G401 (cell line): ENCODE measurements around the gene ROBO1. TPM values are rescaled to one million over a fixed set of nuclear protein-coding genes. Genes with fewer than 3 reads are reported as not detected.
A peak's percentile ranks its signal among the peaks of the same experiment; 100 is the strongest.

ENCODE experiments used
- DNase-seq: peaks from one replicate; pipeline ENCODE4 v3.0.0-alpha.2; 2015; ENCODE audit warnings: low spot score
- in situ Hi-C: cut with HindIII; loops from 2 replicates; pipeline ENCODE4 v1.10.0; 2016; ENCODE audit warnings: low sequenced_read_pairs, mixed read lengths
- total RNA-seq: library from RNA; depleted of rRNA; stranded (reverse); fragments of >200 nt; shearing (Covaris generic); gene quantifications from 2 replicates; pipeline ENCODE4 v1.2.3, GENCODE V29; 2014

ROBO1 gene
- total RNA-seq, 1 experiment from 2014 or later: 1.4 TPM

DNA sequence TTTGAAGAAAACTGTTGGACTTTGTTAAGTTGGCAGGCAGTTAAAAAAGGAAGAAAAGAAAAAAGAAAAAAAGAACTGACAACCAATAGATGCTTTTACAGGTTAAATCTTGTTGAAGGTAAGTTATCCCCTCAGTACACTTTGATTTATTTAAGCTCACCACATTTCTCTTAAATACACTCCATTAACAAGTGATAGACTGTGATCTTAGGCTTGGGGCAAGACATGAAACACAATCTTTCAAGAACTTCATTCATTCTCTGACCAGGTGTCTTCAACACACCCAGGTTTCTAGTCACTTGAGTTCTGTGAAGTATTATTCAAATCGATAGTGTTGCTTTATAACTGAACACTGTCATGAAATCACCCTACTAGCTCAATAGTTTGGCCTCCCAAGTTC lies 751.9 kb downstream of the ROBO1 start:
- DNase-seq: peak; percentile 39
- in situ Hi-C loops: no loop called here

DNA sequence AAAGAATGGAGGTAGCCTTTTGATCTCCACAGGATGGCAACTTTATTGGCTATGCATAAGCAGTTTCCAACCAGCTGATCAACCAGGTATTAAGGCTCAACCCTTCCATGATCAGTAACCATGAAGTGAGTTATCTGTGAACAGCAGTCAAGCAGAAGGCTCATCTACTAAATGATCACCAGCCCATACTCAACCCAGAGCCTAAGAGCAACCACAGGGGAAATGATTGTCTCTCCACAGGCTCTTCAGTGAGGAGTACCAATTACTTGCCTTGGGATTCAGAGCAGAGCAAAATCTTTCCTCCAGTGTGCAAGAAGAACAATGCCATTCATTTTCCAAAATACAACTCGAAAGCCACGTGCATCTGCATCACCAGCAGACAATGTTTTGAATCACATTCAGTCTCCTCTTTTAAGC lies 754.8 kb downstream of the ROBO1 start:
- in situ Hi-C loops: no loop called here

DNA sequence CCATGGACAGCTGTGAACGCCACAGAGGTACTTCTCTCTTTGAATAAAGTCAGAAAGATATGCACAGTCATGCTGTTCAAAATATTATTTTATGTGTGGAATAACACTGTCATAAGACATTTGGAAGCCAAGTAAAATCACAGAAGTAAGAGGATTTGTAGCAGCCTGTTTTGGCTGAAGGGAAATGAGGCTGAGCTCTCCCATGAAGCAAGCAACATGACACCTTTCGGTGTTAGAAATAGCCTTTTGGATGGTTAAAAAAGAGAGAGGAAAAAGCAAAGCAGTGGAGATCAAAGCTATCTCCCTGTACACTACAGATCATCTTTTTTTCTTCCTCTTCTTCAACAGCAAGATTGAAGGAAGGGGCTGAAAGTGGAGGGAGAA lies 755.3 kb downstream of the ROBO1 start:
- in situ Hi-C loops: no loop called here
- peak; percentile 72 for DNase-seq

More for the DNA sequence above, 754.8 kb downstream of the ROBO1 start:
- DNase-seq: peak; percentile 66

DNA sequence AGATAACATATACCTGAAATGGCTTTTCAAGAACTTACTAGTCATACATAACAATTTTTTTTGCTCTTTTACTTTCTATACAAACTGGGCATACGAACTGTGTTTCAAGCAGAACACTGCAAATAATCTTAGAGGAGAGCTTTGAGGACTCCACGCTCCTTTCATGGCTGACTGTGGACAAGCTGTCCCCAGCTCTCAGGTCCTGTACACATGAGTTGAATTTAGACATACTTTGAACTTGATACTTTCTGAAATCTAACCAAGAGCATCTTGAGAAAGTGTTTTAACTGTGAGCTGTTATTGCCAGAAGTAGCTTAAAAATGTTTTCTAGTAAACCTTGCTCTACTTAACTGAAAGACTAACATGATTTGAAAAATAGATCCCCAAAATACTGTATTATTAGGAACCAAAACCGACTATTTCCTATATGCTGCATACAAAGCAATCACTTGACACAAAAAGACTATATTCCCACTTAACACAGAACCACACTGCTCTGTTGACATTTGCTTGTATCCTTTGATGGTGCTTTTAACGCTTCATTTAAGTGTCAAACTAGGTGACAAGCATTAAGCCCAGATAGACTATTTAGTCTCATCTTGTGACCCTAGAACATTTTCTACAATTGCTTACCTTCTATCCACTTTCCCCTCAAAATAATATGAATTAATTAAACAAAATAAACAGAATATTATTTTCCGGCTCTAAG lies 755.8 kb downstream of the ROBO1 start:
- DNase-seq: peak; percentile 68
- in situ Hi-C loops: no loop called here

DNA sequence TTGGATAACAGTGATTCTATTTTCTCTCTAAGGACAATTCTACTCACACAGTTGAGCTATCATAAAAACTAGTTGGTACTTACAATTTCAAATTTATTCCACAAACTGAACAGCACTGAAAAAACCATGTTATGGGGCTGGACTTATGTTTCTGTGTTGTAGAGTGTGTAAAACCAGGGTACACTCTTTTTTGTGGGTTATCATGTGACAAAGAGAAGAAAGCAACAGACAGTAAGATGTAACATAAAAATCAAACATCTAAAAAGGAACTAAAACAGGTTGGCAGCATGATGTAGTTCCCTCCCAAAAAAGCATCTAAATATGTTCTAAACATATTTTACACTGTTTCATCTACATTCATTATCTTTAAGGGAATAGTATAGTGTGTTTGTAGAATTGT lies 757.9 kb downstream of the ROBO1 start:
- DNase-seq: no peak
- in situ Hi-C loops: no loop called here

DNA sequence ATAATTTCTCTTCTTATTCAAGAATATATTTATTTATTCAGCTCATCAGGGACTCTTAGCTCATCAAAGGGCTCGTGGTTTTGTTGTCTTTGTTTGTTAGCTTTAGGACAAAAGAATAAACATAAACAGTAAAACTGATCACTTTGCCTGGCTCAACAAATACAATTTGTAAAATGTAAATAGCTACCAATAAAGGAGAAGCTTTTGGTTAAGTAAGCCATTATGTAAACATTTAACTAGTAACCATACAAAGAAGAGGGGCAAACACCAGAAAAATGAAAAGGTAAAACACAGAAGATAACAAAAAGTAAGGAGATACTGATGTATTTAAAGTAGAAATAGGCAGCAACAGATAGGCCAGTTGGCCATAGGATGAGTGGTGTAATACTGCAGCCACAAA lies 761.7 kb downstream of the ROBO1 start:
- no peak for DNase-seq
- in situ Hi-C loops: no loop called here

DNA sequence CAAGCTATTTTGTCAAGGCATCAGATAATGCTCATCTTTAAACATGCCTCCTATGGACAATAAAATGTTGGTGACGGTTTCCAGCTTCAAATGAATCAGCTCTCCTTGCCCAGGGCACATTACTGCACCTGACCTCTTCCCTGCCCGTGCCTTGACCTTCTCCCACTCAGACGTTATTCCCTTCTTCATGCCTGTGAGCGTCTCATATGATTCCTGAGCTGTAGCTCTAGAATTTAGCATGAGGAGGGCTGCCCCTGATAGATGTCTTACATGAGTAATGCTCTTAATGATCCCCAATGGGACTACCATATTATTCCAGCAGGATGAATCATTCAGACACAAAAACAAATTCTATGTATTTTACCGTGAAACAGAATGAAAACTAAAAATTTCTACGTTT lies 762.7 kb downstream of the ROBO1 start:
- DNase-seq: peak; percentile 26

DNA sequence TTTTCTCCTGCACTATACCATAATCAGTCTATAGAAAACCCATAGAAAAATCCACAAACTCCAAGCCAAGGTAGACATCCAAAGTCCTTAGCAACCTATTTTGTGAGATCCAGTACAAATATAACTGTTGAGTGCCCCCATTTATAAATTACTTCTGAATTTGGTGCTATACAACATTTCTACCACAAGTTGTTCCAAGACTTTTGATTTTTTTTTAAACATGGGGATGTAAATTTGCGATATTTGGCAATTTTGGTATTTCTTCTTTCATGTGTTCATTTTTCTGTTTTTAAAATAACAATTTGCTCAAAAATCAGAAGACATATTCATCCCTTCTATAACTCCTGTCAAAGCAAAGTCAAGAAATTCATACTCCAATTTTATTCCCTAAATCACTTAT lies 763.8 kb downstream of the ROBO1 start:
- DNase-seq: no peak
- in situ Hi-C loops: no loop called here

More for the DNA sequence above, 762.7 kb downstream of the ROBO1 start:
- in situ Hi-C loops: no loop called here

DNA sequence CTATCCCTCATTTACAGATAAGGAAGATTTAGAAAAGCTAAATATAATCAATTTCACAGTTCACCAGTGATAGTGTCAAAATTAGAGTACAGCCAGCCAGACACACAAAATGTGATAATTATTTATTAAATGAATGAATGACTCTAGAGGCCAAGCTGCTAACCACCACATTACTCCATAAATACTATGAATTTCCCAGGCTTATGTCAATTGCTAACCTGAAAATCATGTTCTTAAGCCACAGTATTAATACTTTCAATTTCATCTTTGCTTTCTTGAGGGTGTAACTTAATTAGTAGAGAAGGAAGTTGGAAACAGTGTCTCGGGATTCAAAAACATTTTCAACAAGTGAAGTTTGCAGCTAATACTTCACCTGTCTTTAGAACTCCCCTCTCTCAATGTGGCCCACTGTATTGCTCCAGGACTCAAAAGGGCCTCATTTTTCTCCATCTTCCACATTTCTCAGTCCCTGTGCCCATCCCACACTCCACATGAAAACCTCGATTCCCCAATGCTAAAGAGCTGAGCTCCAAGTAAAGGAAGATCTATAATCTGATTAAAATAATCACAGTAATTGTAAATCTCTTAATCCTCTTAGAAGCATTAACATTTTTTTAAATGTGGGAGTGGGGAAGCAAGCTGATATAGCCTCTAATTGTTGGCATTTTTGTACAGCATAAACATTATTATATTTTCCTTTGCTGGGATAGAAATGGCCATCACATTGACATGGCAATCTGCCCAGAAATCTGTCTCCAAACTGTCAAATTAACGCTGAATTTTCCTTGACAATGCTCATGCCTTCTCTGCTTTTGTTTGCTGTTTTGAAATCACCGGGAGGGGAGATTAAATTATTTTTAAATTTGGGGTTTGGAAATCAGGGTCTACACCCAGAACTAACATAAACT lies 765.1 kb downstream of the ROBO1 start:
- peak; percentile 47 for DNase-seq
- in situ Hi-C loops: no loop called here

DNA sequence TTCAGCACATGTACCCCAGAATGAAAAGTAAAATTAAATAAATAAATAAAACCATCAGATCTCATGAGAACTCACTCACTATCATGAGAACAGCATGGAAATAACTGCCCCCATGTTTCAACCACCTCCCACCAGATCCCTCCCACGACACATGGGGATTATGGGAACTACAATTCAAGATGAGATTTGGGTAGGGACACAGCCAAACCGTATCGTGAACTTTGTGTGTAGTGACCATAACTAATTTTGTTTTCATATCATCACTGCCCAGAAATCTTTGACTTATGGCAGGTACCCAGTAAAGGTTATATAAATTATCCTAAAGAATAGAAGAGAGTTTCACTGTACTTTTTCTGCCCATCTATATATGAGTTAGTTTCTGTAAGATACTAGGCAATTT lies 766.5 kb downstream of the ROBO1 start:
- in situ Hi-C loops: no loop called here

DNA sequence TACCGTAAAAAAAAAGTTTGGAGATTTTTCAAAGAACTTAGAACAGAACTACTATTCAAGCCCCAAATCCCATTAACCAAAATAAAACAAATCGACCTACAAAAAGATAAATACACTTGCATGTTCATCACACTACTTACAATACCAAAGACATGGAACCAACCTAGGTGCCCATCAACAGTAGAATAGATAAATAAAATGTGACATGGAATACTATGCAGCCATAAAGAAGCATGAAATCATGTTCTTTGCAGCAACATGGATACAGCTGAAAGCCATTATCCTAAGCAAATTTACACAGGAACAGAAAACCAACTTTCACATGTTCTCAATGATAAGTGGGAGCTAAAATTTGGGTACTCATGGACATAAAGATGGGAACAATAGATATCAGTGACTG lies 768.7 kb downstream of the ROBO1 start:
- in situ Hi-C loops: no loop called here

More for the DNA sequence above, 766.5 kb downstream of the ROBO1 start:
- no peak for DNase-seq

DNA sequence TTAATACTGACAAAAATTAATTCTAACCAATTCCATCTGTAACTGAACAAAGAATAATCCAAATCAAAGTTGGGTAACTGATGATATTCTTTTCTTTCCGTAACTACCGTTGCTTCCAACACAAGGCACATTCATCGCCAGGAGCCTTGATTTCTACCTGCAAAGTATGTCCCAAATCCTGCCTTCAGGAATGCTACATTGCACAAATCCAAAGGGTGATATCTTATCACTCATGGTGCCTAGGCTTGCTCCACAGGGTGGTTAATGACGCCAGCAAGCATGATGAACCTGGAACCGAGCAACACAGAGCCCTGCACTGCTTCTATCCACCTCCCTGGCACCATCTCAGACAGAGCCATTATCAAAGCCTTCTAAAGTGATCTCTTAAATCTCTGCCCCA lies 772.7 kb downstream of the ROBO1 start:
- in situ Hi-C loops: no loop called here
- no peak for DNase-seq

More for the DNA sequence above, 768.7 kb downstream of the ROBO1 start:
- no peak for DNase-seq

DNA sequence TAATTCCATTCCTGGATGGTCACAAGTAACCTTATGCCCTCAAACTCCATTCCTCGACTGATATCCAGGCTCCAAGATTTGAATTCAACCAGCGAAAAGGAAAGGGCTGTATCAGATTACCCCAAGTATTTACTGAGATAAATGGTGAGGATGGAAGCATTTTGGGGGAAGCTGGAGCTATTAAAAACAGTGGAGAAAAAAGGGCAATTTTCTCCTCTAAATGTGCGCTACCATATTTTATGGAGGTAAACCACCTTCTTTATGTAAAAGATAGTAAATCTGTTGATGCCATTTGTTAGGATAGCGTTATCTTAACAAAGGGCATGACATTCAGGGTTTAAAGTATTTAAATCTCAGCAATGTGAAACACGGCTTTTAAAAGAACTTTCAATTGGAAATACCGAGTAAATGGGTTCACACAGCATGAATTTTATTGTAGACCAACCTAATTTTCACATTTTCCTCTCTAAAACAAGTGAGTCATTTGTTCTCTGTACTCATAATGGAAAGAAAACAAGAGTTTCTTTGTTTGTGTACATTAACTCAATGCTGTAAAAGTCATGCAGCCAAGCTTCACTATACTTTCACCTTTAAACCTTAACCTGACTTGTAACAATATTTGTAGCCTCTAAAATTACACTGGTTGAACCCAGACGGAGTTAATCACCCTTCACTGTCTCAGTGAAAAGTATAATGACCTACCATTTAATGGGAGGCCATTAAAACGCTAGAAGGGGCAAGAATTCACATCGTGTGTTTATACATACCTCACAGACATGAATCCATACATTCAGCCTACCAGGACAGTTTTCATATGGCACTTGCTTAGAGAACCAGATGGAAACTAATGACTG lies 773.4 kb downstream of the ROBO1 start:
- no peak for DNase-seq
- in situ Hi-C loops: no loop called here

DNA sequence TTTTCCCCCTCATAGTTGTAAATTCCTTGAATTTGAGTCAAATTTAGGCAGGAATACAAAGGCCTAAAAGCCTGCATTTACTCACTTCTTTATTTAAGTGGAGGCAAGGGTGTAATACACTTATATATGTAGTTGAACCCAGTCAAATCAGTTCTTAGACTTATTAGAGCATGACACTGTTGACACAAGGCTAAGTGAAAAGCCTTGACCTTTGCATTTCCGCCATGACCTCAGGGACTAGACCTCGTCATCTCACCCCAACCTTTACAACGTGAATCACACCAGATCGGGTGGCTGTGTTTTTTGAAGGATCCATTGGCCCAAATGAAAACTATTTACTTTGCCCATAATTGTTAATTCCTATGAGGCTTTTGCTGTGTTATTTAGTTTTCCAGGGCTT lies 774.4 kb downstream of the ROBO1 start:
- DNase-seq: no peak
- in situ Hi-C loops: no loop called here

DNA sequence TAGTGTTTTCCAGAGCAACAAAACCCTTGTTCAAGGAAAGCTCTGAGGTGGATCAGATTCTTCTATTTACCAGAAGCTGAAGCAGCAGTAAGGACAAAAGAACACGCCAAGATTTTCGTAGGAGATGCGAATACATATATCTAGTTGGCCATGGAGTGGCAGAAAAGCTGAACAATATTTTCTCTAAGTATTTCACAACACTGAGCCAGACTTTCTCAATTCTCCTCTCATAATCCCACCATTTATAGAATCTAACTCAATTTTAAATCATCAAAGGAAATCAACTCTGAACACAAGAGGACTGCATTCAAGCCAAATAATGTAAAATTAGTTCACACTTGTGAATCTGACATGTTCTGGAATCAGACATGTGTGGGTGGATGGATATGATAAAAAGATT lies 775.0 kb downstream of the ROBO1 start:
- in situ Hi-C loops: no loop called here

DNA sequence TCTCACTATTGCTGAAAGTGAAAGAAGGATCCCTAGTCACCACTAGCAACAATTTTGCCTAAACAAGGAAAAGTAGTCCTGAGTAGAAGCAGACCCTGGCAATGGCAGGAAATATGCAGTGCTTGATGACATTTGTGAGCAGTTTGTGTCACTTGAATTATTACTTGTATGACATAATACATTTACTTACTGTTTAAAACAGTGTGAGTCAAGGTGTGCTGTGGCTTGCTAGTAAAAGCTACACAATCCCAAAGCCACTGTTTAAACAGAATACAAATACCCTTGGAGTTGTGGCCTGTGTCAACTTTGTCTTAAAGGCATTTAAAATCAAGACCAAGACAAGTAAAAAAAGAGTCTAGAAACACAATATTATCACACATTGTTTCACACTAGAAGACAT lies 775.4 kb downstream of the ROBO1 start:
- no peak for DNase-seq
- in situ Hi-C loops: no loop called here

More for the DNA sequence above, 775.0 kb downstream of the ROBO1 start:
- DNase-seq: no peak

DNA sequence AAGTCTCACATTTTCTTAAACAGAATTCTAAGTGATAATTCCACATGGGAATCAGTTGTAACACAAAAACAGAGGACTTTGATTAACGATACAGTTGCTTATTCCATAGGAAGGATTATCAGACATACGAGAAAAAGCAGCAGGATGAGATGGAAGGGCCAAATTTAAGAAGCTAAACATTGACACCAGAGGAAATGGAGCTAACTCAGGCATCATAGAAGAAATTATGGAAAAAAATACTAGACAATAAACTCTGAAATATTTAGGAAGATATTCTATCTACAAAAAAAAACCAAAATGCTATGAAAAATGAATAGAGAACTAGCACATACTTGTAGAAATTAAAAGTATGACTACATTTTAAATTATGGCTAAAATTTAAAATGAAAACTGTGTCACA lies 776.1 kb downstream of the ROBO1 start:
- in situ Hi-C loops: no loop called here

DNA sequence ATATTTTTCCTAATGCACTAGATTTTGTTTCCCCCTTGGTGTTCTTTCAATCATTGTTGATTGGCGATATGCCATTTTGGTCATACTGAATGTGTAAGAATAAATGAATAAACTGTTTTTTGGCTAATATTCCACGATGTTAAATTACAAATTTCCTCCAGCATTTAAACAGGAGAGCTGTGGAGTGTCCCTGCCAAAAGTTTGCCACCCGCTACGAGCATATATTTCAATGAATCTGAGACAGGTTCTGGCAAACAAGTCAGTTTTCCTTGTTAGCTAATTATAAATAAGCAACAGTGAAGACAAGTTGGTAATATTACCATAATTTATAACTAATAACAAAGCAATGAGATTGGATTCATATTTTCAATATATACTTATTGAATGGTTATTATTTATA lies 777.6 kb downstream of the ROBO1 start:
- in situ Hi-C loops: no loop called here
- peak; percentile 68 for DNase-seq

More for the DNA sequence above, 776.1 kb downstream of the ROBO1 start:
- DNase-seq: no peak

DNA sequence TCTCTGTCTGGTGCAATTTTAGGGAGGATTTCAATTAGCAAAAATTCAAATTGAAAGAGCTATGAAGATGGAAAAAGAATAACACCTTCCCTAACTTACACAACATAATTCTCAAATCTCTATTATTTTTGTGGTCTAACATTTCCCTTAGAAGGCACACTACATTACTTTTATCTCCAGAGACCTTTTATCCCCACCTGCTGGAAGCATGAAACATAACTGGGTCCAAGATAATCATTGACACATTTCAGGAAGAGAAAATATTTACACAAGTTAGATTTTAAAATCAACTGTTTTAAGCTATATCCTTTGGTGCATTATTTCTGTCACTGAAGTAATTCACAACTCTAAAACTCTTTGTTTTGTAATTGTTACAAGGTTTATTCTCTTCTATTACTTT lies 779.5 kb downstream of the ROBO1 start:
- DNase-seq: no peak
- in situ Hi-C loops: no loop called here
